Gastroesophageal sphincter (tissue), 4 donors: ENCODE data around the gene LNX1. TPM values are rescaled to one million over a fixed set of nuclear protein-coding genes. Genes with fewer than 3 reads are reported as not detected.

Experiments used
- ATAC-seq: fragments of 150-250 bp; one replicate; pipeline ENCODE4 v1.9.1; 2016; ENCODE audit warnings: mild to moderate bottlenecking, moderate library complexity
- H3K27ac ChIP-seq, 4 donors: fragments of 200-600 bp; sonication (generic) in 3 of 4; 1 replicate in 3 of 4; 2 replicates in 1 of 4; pipeline ENCODE4 v1.5.1; 2016 to 2019
- H3K27me3 ChIP-seq: fragments of 200-600 bp; sonication (generic); one replicate; pipeline ENCODE4 v1.5.1; 2019
- H3K36me3 ChIP-seq, 2 donors: fragments of 200-600 bp; sonication (generic); one replicate each; pipeline ENCODE4 v1.5.1; 2019; ENCODE audit warnings: control low read depth in 1 of 2
- H3K4me1 ChIP-seq, 3 donors: fragments of 200-600 bp; sonication (generic); 1 replicate in 2 of 3; 2 replicates in 1 of 3; pipeline ENCODE4 v1.5.1; 2016 to 2019; ENCODE audit warnings: control low read depth in 2 of 3
- H3K4me3 ChIP-seq, 2 donors: fragments of 200-600 bp; sonication (generic); one replicate each; pipeline ENCODE4 v1.5.1; 2019; ENCODE audit warnings: mild to moderate bottlenecking in 1 of 2, moderate library complexity in 1 of 2
- H3K9me3 ChIP-seq, 3 donors: fragments of 200-600 bp; sonication (generic); one replicate each; pipeline ENCODE4 v1.5.1; 2017 to 2019; ENCODE audit warnings: control low read depth in 2 of 3
- EP300 ChIP-seq: sonication (generic); formaldehyde crosslinking; IDR thresholded peaks from one replicate; pipeline ENCODE4 v1.6.1; 2017; ENCODE audit warnings: antibody characterized with exemption, mild to moderate bottlenecking
- POLR2A ChIP-seq, 2 donors: fragments of 450-650 bp; IDR thresholded peaks; one replicate each; pipeline ENCODE4 v1.6.1; 2017; ENCODE audit warnings: antibody characterized with exemption in 2 of 2, mild to moderate bottlenecking in 2 of 2, moderate library complexity in 1 of 2
- POLR2AphosphoS5 ChIP-seq: sonication (generic); formaldehyde crosslinking; IDR thresholded peaks from one replicate; pipeline ENCODE4 v1.6.1; 2017; ENCODE audit warnings: antibody characterized with exemption
- WGBS, 2 donors: methylation state at CpG; one replicate each; pipeline ENCODE4 v1.1.5; 2018; ENCODE audit warnings: low coverage in 1 of 2; 5-methylcytosine and 5-hydroxymethylcytosine counted together
- total RNA-seq, 4 donors: library from RNA; depleted of rRNA; stranded (reverse); fragments of >200 nt; gene quantifications; one replicate each; pipeline ENCODE4 v1.1.0, GENCODE V29; 2016
- TF ChIP-seq, protein P1 (sequence below), 4 experiments: fragments of 200-600 bp in 2 of 4; fragments of 450-650 bp in 2 of 4; sonication (generic) in 1 of 4; IDR thresholded peaks; one replicate each; pipeline ENCODE4 v1.5.1; 2017 to 2019; ENCODE audit warnings: antibody characterized with exemption in 4 of 4, mild to moderate bottlenecking in 2 of 4, moderate library complexity in 2 of 4

Gene LNX1
- total RNA-seq, 4 donors from 2014 or later: 2.6 to 13.6 (median 7.2) TPM

DNA sequence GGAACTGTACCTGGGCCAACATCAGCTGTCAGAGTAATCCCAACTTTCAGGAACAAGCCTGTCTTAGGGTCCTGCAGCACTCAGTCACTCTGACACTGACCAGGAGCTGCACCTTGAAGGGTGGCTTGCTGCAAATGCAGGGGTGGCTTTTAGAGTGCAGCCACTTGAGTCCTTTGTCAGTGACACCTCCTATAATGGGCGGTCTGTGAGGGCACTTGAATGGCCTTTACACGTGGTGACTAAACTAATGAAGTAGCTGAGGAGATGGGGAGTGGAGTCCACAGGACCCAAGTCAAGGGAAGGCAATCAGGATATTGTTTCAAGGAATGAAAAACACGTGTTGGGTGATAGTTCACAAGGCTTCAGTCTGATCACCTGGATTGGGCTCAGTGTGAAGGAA is 11.1 kb upstream of the LNX1 start:
- WGBS, 2 donors: 88 to 95% methylated on average over 1 to 2 of the region's 3 CpGs
- Histone ChIP-seq H3K36me3 (no peaks in the 10 kb centered on the region), H3K4me1 (no peaks in the 10 kb centered on the region), H3K4me3 (no peak overlapping the region), H3K9me3 (no peaks in the 10 kb centered on the region), H3K27ac (no peak overlapping the region), H3K27me3 (no peaks in the 10 kb centered on the region)
- TF ChIP-seq POLR2AphosphoS5 (no peak), POLR2A (IDR thresholded peaks at IDR 0.05) (no peak)
- TF ChIP-seq, protein P1, sequence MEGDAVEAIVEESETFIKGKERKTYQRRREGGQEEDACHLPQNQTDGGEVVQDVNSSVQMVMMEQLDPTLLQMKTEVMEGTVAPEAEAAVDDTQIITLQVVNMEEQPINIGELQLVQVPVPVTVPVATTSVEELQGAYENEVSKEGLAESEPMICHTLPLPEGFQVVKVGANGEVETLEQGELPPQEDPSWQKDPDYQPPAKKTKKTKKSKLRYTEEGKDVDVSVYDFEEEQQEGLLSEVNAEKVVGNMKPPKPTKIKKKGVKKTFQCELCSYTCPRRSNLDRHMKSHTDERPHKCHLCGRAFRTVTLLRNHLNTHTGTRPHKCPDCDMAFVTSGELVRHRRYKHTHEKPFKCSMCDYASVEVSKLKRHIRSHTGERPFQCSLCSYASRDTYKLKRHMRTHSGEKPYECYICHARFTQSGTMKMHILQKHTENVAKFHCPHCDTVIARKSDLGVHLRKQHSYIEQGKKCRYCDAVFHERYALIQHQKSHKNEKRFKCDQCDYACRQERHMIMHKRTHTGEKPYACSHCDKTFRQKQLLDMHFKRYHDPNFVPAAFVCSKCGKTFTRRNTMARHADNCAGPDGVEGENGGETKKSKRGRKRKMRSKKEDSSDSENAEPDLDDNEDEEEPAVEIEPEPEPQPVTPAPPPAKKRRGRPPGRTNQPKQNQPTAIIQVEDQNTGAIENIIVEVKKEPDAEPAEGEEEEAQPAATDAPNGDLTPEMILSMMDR (IDR thresholded peaks at IDR 0.05): no peak
- no peak for ATAC-seq

DNA sequence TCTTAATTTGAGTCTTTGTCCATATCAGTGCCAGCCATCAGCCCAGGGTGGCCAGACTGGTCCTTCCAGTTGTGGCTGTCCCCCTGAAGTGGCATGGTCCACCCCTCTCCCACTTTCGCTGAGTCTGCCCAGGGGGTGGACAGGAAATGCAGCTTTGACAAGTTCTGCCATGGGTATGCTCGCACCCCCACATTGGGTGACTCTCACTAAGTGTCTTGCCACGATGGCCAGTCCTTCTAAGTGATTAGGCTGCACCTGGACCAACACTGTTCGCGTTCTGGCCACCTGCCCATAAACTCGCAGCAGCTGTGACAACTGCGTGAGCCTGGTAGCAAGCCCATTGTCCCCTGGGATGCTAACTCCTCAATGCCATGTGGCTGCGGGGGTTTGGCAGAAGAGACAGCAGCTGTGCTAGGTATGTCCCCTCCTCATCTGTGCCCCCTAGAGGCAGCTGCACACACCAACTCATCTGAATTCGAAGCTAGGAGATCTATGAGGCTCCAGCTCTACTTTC is 10.0 kb upstream of the LNX1 start:
- 83 to 87% methylated on average over 2 to 4 of the region's 9 CpGs for WGBS, 2 donors
- TF ChIP-seq EP300: no peak
- TF ChIP-seq, protein P1 (IDR thresholded peaks at IDR 0.05): no peak
- no peak for TF ChIP-seq POLR2A (IDR thresholded peaks at IDR 0.05)
- no peak for TF ChIP-seq POLR2AphosphoS5
- Histone ChIP-seq H3K9me3 (no peaks in the 10 kb centered on the region), H3K4me1 (no peaks in the 10 kb centered on the region), H3K4me3 (no peak overlapping the region), H3K36me3 (no peaks in the 10 kb centered on the region), H3K27me3 (no peaks in the 10 kb centered on the region), H3K27ac (no peak overlapping the region)
- ATAC-seq: no peak

DNA sequence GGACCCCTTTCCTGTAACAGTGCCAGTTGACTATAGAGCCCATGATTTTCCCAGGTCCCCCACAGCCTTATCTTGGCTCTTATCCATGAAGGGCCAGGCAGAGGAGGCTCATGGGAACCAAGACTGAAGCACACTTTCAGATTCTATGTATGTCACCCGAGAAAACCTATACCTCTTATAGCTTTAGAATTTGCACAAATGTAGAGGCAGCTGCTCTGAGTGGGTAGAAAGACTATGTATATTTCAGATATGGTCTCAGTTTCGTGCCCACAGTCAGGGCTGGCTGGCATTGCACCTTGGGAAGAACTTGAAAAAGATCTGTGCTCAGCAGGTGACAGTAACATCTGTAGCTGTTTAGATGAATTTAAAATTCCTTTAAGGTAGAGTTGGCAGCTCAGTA is 8.3 kb upstream of the LNX1 start:
- TF ChIP-seq, protein P1 (IDR thresholded peaks at IDR 0.05): no peak
- no peak for TF ChIP-seq POLR2AphosphoS5
- TF ChIP-seq EP300: no peak
- TF ChIP-seq POLR2A (IDR thresholded peaks at IDR 0.05): no peak
- H3K4me1 ChIP-seq: no peaks in the 10 kb centered on the region
- ATAC-seq: no peak
- no peak overlapping the region for H3K27ac ChIP-seq
- H3K36me3 ChIP-seq: no peaks in the 10 kb centered on the region
- no peaks in the 10 kb centered on the region for H3K9me3 ChIP-seq
- no peaks in the 10 kb centered on the region for H3K27me3 ChIP-seq
- no peak overlapping the region for H3K4me3 ChIP-seq
- 100% methylated on average over 1 of the region's 2 CpGs; no CpG with 5 or more reads in 1 of the 2 donors for WGBS, 2 donors

DNA sequence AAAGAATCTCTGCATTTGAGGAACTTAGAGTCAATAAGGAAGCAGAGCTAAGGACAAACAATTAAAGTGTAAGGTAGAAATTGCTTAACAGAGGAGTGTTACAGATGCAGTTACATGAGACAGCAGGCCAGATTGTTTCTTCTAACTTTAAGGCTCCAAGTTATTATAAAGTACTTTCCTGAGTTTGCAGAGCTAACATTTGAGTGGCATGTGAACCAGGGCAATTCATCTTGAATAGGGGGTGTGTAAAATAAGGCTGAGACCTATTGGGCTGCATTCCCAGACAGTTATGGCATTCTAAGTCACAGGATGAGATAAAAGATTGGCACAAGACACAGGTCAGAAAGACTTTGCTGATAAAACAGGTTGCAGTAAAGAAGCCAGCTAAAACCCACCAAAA is 7.6 kb upstream of the LNX1 start:
- no peaks in the 10 kb centered on the region for H3K36me3 ChIP-seq
- no peaks in the 10 kb centered on the region for H3K9me3 ChIP-seq
- H3K4me3 ChIP-seq: no peak overlapping the region
- no peaks in the 10 kb centered on the region for H3K27me3 ChIP-seq
- no peak for TF ChIP-seq POLR2A (IDR thresholded peaks at IDR 0.05)
- no peak for TF ChIP-seq POLR2AphosphoS5
- TF ChIP-seq EP300: no peak
- TF ChIP-seq, protein P1 (IDR thresholded peaks at IDR 0.05): no peak
- H3K27ac ChIP-seq: no peak overlapping the region
- no peaks in the 10 kb centered on the region for H3K4me1 ChIP-seq
- no peak for ATAC-seq

DNA sequence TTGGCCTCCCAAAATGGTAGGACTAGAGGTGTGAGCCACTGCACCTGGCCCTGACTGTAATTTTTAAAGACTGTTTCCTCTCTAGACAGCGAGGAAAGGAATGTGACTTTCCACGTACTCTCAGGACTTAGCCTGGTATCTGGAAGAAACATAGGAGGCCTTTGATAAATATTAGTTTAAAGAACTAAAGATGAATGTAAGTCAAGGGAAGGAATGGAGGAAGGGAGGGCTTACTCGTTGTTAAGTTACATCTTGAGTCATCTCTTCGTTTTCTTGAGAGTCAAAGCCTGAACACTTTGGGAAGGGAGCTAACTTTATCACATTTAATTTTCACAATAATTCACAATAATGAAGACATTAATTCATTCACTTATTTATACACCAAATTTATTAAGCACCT is 7.2 kb upstream of the LNX1 start:
- no peaks in the 10 kb centered on the region for H3K9me3 ChIP-seq
- WGBS, 2 donors: 58 to 60% methylated on average over 4 of the region's 4 CpGs
- ATAC-seq: no peak
- no peak overlapping the region for H3K4me3 ChIP-seq
- H3K4me1 ChIP-seq: no peaks in the 10 kb centered on the region
- TF ChIP-seq POLR2A (IDR thresholded peaks at IDR 0.05) (no peak), POLR2AphosphoS5 (no peak), EP300 (no peak)
- TF ChIP-seq, protein P1 (IDR thresholded peaks at IDR 0.05): no peak
- H3K27me3 ChIP-seq: no peaks in the 10 kb centered on the region
- H3K27ac ChIP-seq: no peak overlapping the region
- H3K36me3 ChIP-seq: no peaks in the 10 kb centered on the region
